GM20000 (cell line): ENCODE results near the gene CGGBP1.

Experiments
- DNase-seq: peaks from one replicate; pipeline ENCODE4 v3.0.0; 2012; ENCODE audit warnings: low spot score
- TF ChIP-seq, protein P1 (sequence below): IDR thresholded peaks from 2 replicates; pipeline ENCODE4 v1.5.1; 2012; ENCODE audit warnings: mild to moderate bottlenecking, control low read depth; ENCODE audit errors: extremely low read depth, missing control alignments

Gene CGGBP1

DNA sequence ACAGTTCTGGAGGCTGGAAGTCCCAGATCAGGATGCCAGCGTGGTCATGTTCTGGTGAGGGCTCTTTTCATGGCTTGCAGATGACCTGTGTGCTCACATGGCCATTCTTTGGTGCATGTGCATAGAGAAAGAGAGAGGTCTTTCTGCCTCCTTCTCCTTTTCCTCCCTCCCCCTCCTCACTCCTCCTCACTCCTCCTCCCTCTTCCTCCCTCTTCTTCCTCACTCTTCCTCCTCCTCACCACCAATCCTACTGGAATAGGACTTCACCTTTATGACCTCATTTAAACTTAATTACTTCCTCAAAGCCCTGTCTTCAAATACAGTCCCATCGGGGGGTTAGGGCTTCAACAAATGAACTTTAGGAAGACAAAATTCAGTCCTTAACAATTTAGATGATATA lies 24.0 kb upstream of the CGGBP1 start:
- TF ChIP-seq, protein P1, sequence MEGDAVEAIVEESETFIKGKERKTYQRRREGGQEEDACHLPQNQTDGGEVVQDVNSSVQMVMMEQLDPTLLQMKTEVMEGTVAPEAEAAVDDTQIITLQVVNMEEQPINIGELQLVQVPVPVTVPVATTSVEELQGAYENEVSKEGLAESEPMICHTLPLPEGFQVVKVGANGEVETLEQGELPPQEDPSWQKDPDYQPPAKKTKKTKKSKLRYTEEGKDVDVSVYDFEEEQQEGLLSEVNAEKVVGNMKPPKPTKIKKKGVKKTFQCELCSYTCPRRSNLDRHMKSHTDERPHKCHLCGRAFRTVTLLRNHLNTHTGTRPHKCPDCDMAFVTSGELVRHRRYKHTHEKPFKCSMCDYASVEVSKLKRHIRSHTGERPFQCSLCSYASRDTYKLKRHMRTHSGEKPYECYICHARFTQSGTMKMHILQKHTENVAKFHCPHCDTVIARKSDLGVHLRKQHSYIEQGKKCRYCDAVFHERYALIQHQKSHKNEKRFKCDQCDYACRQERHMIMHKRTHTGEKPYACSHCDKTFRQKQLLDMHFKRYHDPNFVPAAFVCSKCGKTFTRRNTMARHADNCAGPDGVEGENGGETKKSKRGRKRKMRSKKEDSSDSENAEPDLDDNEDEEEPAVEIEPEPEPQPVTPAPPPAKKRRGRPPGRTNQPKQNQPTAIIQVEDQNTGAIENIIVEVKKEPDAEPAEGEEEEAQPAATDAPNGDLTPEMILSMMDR, result no peak

DNA sequence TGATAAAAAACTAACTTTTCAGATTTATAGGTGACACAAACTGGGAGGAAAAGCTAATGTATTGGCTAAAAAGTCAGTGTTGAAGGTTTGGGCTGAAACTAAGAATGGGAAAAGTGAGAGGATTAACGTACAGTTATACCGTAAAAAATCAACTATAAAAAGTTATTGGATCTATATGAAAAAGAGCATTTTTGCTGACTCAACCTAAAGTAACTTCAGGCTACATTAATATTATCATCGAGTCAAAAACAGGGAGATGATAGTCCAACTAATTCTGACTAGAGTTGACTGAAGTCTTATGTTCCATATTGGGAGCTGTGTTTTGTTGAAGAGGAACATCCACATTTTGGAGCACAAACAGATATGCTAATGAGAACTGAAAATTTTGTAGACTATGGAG lies 20.1 kb upstream of the CGGBP1 start:
- no peak for DNase-seq
- TF ChIP-seq, protein P1, result no peak

More for the DNA sequence above, 24.0 kb upstream of the CGGBP1 start:
- no peak for DNase-seq

DNA sequence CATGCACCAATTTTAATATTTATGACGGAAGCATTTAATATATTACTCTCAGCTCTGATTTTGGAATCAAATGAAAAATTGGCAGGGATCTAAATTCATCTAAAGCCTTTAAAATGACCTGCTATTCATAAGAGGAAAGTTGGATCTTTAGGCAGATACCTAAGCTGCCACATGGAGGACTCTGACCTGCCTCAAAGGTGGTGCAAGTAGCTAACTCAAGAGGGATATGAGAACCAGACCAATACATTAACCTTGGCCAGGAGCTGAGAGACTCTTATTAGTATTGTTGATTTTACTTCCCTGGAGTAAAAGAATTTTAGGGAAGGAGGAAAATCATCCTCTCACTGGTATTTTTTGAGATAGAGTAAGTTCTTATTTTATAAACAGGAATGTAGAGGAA lies 17.9 kb upstream of the CGGBP1 start:
- no peak for DNase-seq
- TF ChIP-seq, protein P1, result no peak

DNA sequence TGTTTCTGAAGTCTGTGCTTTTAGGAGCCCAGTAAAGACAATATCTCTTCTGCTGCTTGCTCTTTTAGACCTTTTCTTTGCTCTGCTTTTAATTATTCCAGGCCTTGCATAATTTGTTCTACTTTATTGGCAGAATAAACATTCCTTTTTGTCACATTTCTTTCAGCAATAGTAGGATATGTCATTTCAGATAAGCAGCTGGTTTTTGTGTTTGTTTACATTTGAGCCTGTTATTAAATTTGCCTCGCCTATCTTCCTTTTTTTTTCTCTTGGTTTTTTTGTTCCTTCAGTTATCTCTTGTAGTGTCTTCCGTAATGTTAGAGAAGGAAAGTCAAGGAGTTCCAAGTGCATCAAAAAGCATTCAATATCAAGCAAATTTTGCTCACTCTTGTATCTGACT lies 16.7 kb upstream of the CGGBP1 start:
- TF ChIP-seq, protein P1, result no peak
- DNase-seq, result no peak

DNA sequence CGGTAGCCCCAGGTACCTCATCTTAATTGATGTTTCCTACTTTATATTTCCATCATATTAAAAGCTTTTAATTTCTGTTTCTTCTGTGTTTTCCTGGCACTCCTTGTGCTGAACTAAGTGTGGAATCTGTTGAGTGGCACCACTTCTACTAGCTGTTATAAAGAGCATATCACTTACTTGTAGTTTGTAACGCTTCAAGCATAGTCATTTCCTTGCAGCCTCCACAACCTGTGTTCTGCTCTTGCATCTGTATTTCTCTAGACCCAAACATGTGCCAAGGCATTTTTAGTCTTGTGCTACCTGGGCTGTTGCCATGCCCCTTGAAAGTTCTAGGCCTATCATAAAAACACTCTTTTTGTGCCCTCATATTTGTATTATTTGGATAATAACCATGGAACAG lies 16.3 kb upstream of the CGGBP1 start:
- TF ChIP-seq, protein P1, result no peak
- DNase-seq, result no peak

DNA sequence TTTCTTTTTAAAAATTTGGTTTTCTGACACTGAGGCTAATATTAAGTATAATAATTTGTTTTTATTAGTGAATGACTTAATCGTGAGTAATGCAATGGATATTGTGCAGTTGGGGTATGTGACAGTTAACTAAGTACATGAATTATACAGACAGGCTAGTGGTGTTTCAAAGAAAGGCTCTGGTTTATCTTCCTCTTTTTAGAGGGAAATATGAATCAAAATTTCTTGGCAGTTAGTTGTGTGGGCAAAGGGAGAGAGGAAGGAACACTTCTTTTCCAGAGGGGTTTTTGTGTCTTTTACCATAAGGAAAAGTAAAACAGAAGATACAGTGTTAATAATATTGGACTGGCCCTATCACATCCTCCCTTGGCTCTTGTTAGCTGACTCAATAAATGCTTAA lies 2.9 kb upstream of the CGGBP1 start:
- DNase-seq, result no peak
- TF ChIP-seq, protein P1, result no peak

DNA sequence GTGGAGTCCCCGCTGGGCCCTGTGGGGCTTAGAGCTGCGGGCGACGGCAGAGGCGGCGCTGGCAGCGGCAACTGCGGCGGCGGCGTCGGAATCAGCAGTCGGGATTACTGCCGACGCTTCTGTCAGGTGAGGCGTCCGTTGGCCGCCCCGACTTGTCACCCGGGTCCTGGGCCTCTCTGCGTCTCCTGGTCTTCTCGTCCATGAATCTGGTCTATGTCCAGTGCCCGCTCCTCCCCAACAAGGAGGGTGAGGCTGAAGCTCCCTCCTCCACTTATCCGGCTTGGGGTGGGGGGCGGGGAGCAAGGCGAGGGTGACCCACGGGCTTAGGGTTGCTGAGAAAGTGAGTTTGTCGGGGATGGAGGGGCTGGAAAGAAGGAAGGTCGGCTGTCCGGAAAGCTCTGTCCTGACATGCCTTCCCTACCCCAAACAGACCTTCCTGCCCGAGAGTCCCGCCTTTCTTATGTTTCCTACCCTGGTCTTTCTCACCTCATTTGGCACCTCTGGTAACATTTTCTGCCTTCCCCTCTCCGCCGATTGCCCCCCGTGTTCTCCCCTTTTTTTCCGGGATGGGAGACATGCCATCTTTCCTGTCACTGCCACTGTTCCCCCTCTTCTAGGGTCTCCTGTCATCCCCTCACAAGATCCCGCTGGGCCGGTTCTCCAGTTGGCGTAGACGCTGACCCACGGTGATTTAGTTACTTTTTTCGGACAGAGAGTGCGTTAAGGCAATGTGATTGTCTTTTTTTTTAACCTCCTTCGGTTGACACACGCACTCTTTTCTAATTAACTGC lies 770 bp upstream of the CGGBP1 start:
- TF ChIP-seq, protein P1, result no peak
- peak; percentile 25 for DNase-seq
